Measurements from ENCODE around the gene POGK.

The POGK gene

GRCh38 chr1:166838766-166839599 lies at the start of gene POGK:
TSS of gene POGK (plus strand) at chr1:166839475. CDS start at chr1:166840957, 1,482 bp downstream.
- peak within 1 kb of the TSS; percentile 77 for H3K9ac ChIP-seq (ENCODE audit: low read depth, low read length)
- peak within 1 kb of the TSS; percentile 78 to 88 for H3K4me3 ChIP-seq (ENCODE audit: low read depth in 1 of 2, low read length in 2 of 2)
- ATAC-seq (ENCODE audit: insufficient read depth, low read depth) = peak; percentile 95
- TF ChIP-seq EZH2 (IDR thresholded peaks at IDR 0.05; ENCODE audit: borderline replicate concordance, low read depth, low read length, severe bottlenecking) = no peak
- peak; percentile 6 for TF ChIP-seq CTCF (IDR thresholded peaks at IDR 0.05; ENCODE audit: borderline replicate concordance, extremely low read depth, low read length, poor library complexity, severe bottlenecking)
- peak; percentile 89 for DNase-seq
- H3K4me1 ChIP-seq (ENCODE audit: insufficient read depth, low read length) = peaks cover 49% of the 10 kb centered on the region
- H3K27ac ChIP-seq (ENCODE audit: low read length) = peak within 1 kb of the TSS; percentile 96
- H3K27me3 ChIP-seq (ENCODE audit: insufficient read depth, low read length, poor library complexity) = peaks cover 5% of the 10 kb centered on the region
- peaks cover 38% of the 10 kb centered on the region for H3K36me3 ChIP-seq (ENCODE audit: insufficient read depth, low read length)
- peaks cover 14% of the 10 kb centered on the region; the same call in 1 of the 2 replicates for H4K20me1 ChIP-seq (ENCODE audit: insufficient read depth, low read length)
- peak within 1 kb of the TSS; percentile 99 for H2AFZ ChIP-seq (ENCODE audit: low read depth, low read length)
- H3K9me3 ChIP-seq (ENCODE audit: insufficient read depth, low read length, severe bottlenecking) = no peaks in the 10 kb centered on the region
- H3K4me2 ChIP-seq (ENCODE audit: insufficient read depth, low read length) = peak within 1 kb of the TSS; percentile 89
- peaks cover 48% of the 10 kb centered on the region for H3K79me2 ChIP-seq (ENCODE audit: insufficient read depth, low read length)

GRCh38 chr1:166796620-166797236 lies 42.5 kb upstream of the POGK start:
- Histone ChIP-seq H2AFZ (ENCODE audit: low read depth, low read length) (no peak overlapping the region), H3K4me1 (ENCODE audit: insufficient read depth, low read length) (no peaks in the 10 kb centered on the region), H3K36me3 (ENCODE audit: insufficient read depth, low read length) (no peaks in the 10 kb centered on the region), H3K27me3 (ENCODE audit: insufficient read depth, low read length, poor library complexity) (peaks cover 6% of the 10 kb centered on the region), H3K27ac (ENCODE audit: low read length) (no peak overlapping the region), H3K4me2 (ENCODE audit: insufficient read depth, low read length) (no peak overlapping the region), H3K9ac (ENCODE audit: low read depth, low read length) (no peak overlapping the region), H3K4me3 (ENCODE audit: low read depth in 1 of 2, low read length in 2 of 2) (no peak overlapping the region), H3K9me3 (ENCODE audit: insufficient read depth, low read length, severe bottlenecking) (no peaks in the 10 kb centered on the region), H3K79me2 (ENCODE audit: insufficient read depth, low read length) (no peaks in the 10 kb centered on the region), H4K20me1 (ENCODE audit: insufficient read depth, low read length) (no peaks in the 10 kb centered on the region)
- DNase-seq = no peak
- ATAC-seq (ENCODE audit: insufficient read depth, low read depth) = no peak
- TF ChIP-seq CTCF (IDR thresholded peaks at IDR 0.05; ENCODE audit: borderline replicate concordance, extremely low read depth, low read length, poor library complexity, severe bottlenecking) (no peak), EZH2 (IDR thresholded peaks at IDR 0.05; ENCODE audit: borderline replicate concordance, low read depth, low read length, severe bottlenecking) (no peak)

- Histone ChIP-seq H3K4me2 (ENCODE audit: insufficient read depth, low read length) (no peak overlapping the region), H3K36me3 (ENCODE audit: insufficient read depth, low read length) (no peaks in the 10 kb centered on the region), H4K20me1 (ENCODE audit: insufficient read depth, low read length) (no peaks in the 10 kb centered on the region), H2AFZ (ENCODE audit: low read depth, low read length) (no peak overlapping the region), H3K4me3 (ENCODE audit: low read depth in 1 of 2, low read length in 2 of 2) (no peak overlapping the region), H3K27ac (ENCODE audit: low read length) (no peak overlapping the region), H3K27me3 (ENCODE audit: insufficient read depth, low read length, poor library complexity) (peaks cover 12% of the 10 kb centered on the region), H3K4me1 (ENCODE audit: insufficient read depth, low read length) (no peaks in the 10 kb centered on the region), H3K79me2 (ENCODE audit: insufficient read depth, low read length) (no peaks in the 10 kb centered on the region), H3K9ac (ENCODE audit: low read depth, low read length) (no peak overlapping the region), H3K9me3 (ENCODE audit: insufficient read depth, low read length, severe bottlenecking) (no peaks in the 10 kb centered on the region)
- no peak for TF ChIP-seq EZH2 (IDR thresholded peaks at IDR 0.05; ENCODE audit: borderline replicate concordance, low read depth, low read length, severe bottlenecking)
- TF ChIP-seq CTCF (IDR thresholded peaks at IDR 0.05; ENCODE audit: borderline replicate concordance, extremely low read depth, low read length, poor library complexity, severe bottlenecking) = no peak
- ATAC-seq (ENCODE audit: insufficient read depth, low read depth) = no peak
- no peak for DNase-seq
These were observed 30.3 kb upstream of the POGK start for GRCh38 chr1:166808952-166809351.

Data from DND-41 (cell line).